ENCODE measurements around the gene PCCB.
A peak's percentile ranks its signal among the peaks of the same experiment; 100 is the strongest.
"Not testable (repeated sequence)": the region's sequence is repeated elsewhere in the genome, so short reads cannot be mapped to it uniquely, and the experiment has no call there.

The PCCB gene

GRCh38 chr3:136250059-136250902, at the start of gene PCCB:
Gene PCCB (plus strand): TSS chr3:136250340. CDS start chr3:136250376, 36 bp downstream.
- peak; percentile 98 for DNase-seq (ENCODE audit: low read depth, low spot score)

GRCh38 chr3:136207489-136208115, 42.5 kb upstream of the PCCB start:
- no peak for DNase-seq (ENCODE audit: low read depth, low spot score)

- DNase-seq (ENCODE audit: low read depth, low spot score): no peak
Measured at GRCh38 chr3:136209921-136210320, 40.2 kb upstream of the PCCB start.

DNA sequence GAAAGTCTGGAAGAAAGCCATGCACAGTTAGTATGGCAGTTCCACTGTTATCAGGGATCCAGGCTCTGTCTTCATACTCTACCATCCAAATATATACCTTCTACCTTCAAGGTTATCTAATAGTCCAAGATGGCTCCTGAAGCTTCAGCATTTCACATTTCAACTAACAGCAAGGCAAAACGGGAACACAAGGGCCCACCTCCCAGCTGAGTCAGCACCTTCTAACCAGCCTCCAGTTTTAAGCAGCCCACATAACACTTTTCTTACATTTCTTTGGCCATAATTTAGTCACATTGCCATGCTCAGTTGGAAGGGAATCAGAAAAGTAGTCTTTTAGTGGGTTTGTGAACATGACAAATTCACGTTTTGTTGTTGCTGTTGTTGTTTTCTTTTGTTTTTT, 38.6 kb upstream of the PCCB start:
- DNase-seq (ENCODE audit: low read depth, low spot score): no peak

DNA sequence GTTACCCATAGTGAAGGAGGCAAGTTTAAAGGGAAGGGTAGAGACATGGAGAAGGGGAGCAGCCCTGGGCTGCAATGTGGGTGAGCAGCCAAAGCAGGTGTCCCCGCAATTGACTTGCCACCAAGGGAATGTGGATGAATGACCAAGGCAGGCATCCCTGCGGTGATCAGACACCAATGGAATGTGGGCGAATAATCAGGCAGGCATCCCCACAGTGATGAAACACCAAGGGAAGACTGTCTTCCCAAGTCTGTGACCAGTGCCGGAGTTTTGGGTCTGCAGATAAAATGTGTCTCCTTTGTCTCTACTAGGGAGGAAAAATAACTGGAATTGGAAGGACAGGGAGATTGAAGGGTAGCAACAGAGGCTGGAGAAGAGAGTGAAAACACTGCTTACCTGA, 27.4 kb upstream of the PCCB start:
- not testable (repeated sequence) for DNase-seq (ENCODE audit: low read depth, low spot score)

DNA sequence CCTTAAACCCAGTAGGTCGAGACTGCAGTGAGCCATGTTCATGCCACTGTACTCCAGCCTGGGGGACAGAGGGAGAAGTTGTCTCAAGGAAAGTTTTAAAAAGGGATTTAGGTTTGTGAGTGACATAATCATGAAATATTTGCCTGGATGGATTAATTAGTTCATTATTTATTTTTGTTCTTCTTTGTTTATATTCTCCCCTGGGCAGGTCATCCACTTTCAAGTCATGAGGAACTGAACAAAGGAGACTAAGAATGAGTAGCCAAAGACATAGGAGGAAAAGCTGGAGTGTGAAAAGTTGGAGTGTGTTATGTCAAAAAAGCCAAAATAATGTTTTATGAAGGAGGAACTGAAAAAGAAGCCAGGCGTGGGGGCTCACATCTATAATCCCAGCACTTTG, 17.7 kb upstream of the PCCB start:
- DNase-seq (ENCODE audit: low read depth, low spot score): no peak

DNA sequence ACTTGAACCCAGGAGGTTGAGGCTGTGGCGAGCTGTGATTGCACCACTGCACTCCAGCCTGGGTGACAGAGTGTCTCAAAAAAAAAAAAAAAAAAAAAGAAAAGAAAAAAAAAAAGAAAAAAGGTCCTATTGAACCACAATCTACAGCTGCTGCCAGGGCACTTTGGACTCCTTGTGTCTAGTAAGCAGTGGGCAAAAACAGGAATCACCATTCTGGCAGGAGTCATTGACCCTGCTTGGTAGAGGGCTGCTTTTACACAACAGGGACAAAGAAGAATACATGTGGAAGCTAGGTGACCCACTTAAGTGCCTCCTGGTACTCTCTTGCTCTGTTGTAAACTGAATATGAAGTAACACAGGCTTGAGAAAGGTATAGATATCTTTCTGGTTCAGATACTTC, 14.6 kb upstream of the PCCB start:
- no peak for DNase-seq (ENCODE audit: low read depth, low spot score)

- no peak for DNase-seq (ENCODE audit: low read depth, low spot score)
Measured at GRCh38 chr3:136236109-136236508, 14.0 kb upstream of the PCCB start.

GRCh38 chr3:136237103-136237502, 13.0 kb upstream of the PCCB start:
- no peak for DNase-seq (ENCODE audit: low read depth, low spot score)

DNA sequence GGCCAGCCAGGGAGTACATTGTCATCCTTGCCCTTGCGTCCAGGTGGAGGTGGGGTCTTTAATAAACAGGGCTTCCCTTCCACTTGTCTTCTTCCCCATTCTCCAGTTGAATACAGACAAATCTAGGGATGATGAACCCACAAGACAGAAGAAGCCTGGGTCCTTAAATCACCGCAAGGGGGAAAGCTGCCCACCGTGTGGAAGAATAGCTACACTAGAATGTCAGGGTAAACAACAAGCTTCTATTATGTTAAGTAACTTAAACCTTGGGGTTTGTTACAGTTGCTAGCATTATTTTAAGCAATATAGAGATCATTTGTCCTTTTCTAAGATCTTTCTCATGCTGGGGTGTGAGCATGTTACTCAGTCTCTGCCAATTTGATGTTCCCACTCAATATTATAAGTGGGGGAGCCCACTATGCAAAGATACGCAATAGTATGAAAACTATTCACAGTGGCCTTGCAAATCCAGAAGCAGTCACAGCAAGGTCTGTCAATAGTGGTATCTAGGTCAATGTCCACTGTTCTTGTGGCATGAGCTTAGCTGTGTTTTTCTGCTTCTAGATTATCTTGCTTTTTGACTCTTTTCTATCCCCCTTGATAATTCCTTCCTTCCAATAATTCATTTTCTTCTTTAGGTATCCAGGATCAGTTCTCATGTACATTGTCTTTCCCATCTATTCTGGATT, 12.0 kb upstream of the PCCB start:
- DNase-seq (ENCODE audit: low read depth, low spot score): no peak

GRCh38 chr3:136239094-136239493, 11.0 kb upstream of the PCCB start:
- no peak for DNase-seq (ENCODE audit: low read depth, low spot score)

DNA sequence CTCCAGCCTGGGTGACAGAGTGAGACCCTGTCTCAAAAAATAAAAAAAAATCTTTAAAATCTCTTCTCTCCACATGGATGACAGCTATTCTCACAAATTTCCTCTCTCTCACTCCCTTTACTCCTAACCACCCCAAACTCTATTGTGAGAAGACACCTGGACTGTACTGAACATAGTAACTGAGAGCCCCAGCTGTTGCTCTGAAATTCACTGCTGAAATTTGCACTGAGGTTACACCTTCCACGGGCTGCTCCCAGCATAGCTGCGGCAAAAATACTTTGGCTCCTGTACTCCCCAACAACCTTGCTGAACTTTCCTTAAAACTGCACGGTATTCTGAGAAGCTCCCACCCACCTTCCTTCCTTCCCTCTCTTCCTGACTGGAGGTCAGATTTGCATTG, 4.4 kb upstream of the PCCB start:
- DNase-seq (ENCODE audit: low read depth, low spot score): no peak

- DNase-seq (ENCODE audit: low read depth, low spot score): peak; percentile 55
Measured at GRCh38 chr3:136247436-136247835, 2.7 kb upstream of the PCCB start.

GRCh38 chr3:136247855-136248590, 2.1 kb upstream of the PCCB start:
- no peak for DNase-seq (ENCODE audit: low read depth, low spot score)

GRCh38 chr3:136249091-136249490, 1.0 kb upstream of the PCCB start:
- DNase-seq (ENCODE audit: low read depth, low spot score): peak; percentile 44

DNA sequence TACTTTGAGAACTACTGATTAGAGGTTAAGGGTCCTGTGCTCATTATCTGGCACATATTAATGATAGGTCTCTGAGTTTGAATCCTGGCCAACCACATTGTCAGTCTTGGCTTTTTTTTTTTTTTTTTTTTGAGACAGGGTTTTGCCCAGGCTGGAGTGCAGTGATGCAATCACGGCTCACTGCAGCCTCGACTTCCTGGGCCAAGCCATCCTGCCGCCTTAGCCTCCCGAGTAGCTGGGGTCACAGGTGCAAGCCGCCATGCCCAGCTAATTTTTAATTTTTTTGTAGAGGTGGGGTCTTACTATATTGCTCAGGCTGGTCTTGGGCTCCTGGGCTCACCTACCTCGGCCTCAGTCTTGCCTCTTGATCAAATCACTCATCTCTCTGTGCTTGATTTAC, 547 bp upstream of the PCCB start:
- DNase-seq (ENCODE audit: low read depth, low spot score): peak; percentile 12

DNA sequence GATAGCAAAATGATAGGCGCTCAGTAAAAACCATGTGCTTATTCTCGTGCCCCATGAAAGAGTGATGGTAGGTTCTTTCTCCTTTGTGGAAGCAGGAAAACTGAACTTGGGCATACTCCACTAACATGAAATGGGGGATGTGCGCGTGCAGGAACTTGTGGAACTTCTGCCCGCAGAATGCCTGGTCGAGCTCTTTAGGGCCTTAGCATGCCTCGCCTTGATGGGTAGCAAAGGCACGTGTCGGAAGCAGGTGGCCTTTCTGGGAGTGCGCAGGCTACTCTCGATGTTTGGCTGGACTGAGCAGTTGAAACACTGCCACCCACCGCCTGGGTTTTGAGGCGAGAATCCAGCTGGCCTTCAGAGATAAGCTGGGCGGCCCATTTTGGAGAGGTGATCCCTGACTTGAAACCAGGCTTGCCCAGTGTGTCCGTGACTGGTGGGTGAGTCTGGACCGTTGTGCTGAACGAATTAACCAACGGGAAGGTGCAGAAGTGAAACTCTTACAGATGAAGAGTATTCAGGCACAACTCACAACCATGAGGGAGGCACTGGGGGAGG, 842 bp downstream of the PCCB start:
- DNase-seq (ENCODE audit: low read depth, low spot score): peak; percentile 68

DNA sequence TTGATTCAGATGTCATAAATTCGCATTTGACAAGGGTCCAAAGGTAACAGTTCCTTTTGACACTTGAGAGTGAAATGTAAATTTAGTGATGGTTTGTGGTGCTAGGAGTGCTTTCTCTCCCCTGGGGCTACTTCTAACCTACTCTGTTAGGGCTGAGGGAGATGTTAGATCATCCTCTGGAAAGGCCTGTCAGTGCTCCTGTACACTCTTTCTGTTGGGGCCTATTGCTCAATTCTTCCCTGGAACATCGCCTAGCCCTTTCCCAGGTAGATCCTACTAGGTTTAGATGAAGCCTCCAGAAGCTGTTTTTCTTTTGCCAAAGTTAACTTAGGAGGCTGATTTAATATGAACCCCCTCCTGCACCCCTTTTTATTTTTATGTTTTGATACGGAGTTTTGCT, 1.4 kb downstream of the PCCB start:
- DNase-seq (ENCODE audit: low read depth, low spot score): peak; percentile 17

DNA sequence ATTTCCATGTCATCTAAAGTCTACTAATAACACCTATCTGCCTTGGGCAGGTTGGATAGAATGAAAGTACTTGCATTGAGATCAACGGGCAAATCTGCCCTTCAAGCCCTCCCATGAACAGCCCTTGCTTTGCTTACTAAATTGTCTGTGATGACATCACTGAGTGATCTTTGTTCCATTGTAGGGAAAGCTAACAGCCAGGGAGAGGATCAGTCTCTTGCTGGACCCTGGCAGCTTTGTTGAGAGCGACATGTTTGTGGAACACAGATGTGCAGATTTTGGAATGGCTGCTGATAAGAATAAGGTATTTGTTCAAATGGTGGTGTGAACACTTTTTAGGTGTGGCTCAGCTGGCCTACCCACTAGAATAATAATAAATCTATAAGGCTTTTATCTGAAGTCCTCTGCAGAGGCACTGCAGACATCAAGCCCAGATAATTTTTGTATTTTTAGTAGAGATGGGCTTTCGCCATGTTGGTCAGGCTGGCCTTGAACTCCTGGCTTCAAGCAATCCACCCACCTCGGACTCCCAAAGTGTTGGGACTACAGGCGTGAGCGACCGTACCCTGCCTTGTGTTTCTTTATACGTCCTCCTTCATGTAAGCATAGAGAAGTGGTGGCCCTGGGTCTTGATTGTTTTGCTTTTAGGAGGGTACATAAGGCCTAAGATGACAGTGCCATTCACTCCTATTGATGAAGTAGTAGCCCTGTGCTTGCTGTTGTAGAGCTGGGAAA, 5.7 kb downstream of the PCCB start:
- DNase-seq (ENCODE audit: low read depth, low spot score): no peak

GRCh38 chr3:136258199-136258598, 8.1 kb downstream of the PCCB start:
- DNase-seq (ENCODE audit: low read depth, low spot score): no peak

DNA sequence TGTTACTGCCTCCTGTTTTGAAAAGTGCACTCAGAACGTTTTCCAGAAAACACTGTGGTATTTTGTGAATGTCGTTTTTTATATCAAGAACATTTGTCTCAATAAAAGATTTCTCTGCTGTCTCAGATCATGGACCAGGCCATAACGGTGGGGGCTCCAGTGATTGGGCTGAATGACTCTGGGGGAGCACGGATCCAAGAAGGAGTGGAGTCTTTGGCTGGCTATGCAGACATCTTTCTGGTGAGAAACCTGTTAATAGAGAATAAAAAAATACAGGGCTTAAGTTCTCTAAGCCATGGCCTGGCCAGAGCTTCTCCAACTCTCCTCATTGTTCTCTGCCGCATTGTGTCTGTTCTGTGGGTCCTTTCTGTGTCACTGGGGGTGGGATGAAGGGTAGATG, 11.7 kb downstream of the PCCB start:
- DNase-seq (ENCODE audit: low read depth, low spot score): no peak
